Islet of Langerhans (tissue), 1 donor: ENCODE results near the gene PAPPA2.

Experiments used
- FAIRE-seq: peaks from one replicate; lab custom pipeline; 2011; peaks lifted over from hg19 to GRCh38; lab: Jason Lieb, UNC

The PAPPA2 gene

GRCh38 chr1:176770066-176770465, 307.1 kb downstream of the PAPPA2 start:
- no peak for FAIRE-seq

- FAIRE-seq = no peak
Observed at GRCh38 chr1:176773038-176773437, 310.1 kb downstream of the PAPPA2 start.

GRCh38 chr1:176774224-176774623, 311.2 kb downstream of the PAPPA2 start:
- FAIRE-seq = no peak

GRCh38 chr1:176775378-176775777, 312.4 kb downstream of the PAPPA2 start:
- FAIRE-seq = no peak

DNA sequence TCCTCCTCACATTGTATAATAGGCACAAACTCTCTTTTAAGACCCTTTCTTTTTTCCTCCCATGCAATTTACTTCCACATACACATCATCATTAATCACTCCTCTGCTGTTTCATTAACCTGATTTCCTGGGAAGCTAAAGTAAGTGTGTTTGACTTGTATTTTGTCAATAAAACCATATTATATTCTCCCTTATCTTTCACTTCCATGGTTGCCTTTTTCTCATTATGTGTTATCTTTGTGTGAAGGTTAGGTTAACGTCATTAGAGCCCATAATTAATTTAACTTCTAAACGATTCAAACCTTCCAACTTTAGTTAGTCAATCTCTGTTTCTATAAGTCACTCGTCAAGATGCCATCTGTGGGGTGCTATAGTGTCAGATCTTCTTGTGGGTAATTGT, 313.0 kb downstream of the PAPPA2 start:
- peak; percentile 43 for FAIRE-seq

- FAIRE-seq = no peak
Observed at GRCh38 chr1:176778056-176778455, 315.1 kb downstream of the PAPPA2 start.

- FAIRE-seq = no peak
Observed at GRCh38 chr1:176779992-176780328, 317.0 kb downstream of the PAPPA2 start.

DNA sequence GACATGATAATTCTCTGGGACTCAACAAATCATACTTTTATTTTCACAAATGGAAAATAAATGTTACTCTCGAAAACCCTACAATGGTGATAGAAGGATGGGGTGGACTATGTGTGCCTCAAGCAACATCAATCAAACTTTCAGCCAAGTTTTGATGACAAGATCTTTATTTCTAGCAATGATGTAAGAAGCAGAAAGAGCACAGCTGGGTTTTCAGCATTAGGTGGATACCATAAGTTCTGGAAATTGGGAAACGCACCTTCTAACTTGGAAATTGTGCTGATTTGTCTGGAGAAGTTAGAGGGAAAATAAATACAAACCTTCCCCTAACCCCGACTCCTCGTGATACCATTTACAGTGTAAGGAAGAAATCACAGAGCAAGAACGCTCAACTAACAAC, 320.3 kb downstream of the PAPPA2 start:
- FAIRE-seq = no peak

GRCh38 chr1:176785056-176785455, 322.1 kb downstream of the PAPPA2 start:
- no peak for FAIRE-seq

DNA sequence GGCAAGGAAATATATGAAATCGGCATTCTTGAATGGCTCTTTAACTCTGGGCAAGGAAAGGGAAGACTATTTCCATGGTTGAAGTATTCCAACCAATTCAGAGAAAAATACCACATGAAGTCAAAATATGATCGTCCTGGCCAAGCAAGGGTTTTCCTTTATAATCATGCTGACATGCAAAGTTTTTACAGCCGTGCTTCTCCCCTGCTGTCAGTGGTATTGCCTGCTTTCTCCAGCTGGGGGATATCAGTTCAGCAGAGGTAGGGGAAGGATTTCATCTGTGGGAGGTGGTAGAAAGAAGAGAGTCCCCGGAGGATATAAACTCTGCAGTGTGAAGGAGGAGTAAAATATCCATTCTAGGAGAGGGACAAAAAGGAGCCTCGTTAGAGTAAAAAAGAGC, 322.8 kb downstream of the PAPPA2 start:
- FAIRE-seq = no peak

- no peak for FAIRE-seq
Observed at GRCh38 chr1:176786274-176786673, 323.3 kb downstream of the PAPPA2 start.

DNA sequence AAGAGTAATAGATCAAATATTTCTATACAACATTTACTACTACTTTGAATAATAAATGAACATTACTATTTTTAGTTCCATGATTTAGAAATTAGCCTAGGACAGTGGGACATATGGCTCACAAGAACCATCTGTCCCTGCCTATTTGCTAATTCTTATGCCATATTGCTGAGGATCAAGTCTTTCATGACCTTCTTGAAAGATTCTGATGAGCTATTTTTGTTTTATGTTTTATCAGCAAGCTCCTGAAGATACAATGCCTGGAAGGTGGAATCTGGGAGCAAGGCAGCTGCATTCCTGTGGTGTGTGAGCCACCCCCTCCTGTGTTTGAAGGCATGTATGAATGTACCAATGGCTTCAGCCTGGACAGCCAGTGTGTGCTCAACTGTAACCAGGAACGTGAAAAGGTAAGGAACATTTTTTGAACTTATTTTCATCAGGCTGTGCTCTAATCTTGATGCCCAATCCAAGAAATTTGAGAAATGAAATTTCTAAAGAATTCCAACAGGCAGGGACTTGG, 326.7 kb downstream of the PAPPA2 start:
- no peak for FAIRE-seq

DNA sequence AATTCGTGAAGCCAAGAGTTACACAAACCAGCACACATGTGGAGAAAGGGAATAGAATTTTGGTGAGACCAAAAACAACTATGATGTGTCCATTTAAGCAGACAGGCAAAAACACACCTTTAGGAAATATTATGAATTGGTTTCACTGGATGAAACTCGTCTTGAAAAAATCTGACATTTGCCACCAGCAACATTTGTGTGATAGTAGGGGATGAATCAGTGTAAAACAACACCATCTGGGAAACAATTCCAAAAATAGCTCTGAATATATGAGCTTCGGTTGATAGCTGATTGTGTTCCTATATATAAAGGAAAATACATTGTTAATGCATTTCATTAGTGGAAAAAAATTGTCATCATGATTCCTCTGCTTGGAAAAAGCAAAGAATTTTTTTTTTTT, 327.8 kb downstream of the PAPPA2 start:
- no peak for FAIRE-seq

- no peak for FAIRE-seq
Observed at GRCh38 chr1:176791906-176792305, 328.9 kb downstream of the PAPPA2 start.

GRCh38 chr1:176794897-176795508, 332.0 kb downstream of the PAPPA2 start:
- no peak for FAIRE-seq

GRCh38 chr1:176795929-176796328, 333.0 kb downstream of the PAPPA2 start:
- FAIRE-seq = no peak

- FAIRE-seq = peak; percentile 41
Observed at GRCh38 chr1:176796583-176796982, 333.6 kb downstream of the PAPPA2 start.

DNA sequence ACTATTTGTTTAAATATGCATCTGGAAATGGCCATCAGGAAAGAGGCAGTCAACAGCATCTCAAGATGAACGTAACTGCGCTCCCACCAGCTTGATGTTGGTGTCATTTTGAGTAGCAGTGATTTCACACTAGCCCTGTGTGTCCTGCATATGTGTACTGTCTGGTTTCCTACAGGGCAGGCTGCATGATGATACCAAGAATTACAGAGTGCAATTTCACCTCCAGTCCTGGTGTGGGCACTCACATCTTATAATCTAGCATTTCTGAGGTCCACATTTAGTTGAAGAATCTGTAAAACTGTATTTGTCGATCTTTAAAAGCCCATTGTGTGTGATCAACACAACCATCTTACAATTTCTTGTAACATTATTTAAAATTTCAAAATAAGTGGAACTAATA, 336.4 kb downstream of the PAPPA2 start:
- no peak for FAIRE-seq

DNA sequence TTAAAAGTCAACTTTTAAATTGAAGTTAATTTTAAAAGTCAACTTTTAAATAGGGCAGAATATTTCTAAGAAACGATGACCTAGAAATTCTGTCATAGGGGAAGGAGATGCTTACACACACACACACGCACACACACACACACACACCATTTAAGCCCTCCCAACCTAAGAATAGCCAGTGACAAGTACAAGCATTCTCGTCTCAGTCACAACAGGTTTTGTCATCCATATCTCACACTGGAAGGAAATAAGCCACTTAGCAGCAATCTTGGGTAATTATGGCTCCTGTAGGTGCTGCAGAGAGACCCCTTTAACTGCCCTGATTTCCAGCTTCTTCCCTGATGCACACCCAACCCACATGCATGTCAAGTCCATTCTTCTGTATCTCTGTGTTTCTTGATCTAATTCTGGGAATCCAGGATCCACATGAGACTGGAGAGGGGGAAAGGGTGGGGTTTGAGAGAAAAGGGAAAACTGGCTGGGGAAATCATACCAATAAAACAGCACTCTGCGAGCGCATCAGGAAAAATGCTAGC, 338.1 kb downstream of the PAPPA2 start:
- FAIRE-seq = no peak

DNA sequence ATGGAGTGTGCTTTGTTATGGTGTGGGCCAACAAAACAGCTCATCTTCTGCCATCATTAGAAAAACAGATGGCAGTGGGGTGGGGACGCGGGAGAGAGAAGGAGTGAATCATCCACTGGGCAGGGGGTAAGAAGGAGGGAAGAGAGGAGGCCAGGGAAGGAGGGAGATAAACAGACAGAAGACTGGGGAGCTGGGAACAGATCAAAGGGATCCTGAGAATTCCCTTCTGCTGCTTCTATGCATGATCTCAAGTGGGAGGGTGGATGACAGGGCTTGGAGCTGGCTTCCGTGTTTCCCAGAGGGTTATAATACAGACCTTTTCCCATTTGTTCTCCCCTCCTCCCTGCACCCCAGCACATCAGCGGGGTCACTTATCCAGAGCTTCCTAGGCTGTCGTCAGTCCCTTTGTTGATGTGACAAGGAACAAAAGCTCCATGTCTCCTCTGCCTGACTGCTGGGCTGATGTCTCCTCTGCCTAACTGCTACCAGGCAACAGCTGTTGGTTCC, 338.6 kb downstream of the PAPPA2 start:
- no peak for FAIRE-seq

GRCh38 chr1:176802316-176802715, 339.3 kb downstream of the PAPPA2 start:
- no peak for FAIRE-seq

GRCh38 chr1:176803042-176803441, 340.1 kb downstream of the PAPPA2 start:
- no peak for FAIRE-seq

GRCh38 chr1:176803596-176803995, 340.6 kb downstream of the PAPPA2 start:
- FAIRE-seq = no peak

GRCh38 chr1:176809292-176809691, 346.3 kb downstream of the PAPPA2 start:
- FAIRE-seq = no peak
